Measurements from ENCODE around the gene SLC29A2.

DNA sequence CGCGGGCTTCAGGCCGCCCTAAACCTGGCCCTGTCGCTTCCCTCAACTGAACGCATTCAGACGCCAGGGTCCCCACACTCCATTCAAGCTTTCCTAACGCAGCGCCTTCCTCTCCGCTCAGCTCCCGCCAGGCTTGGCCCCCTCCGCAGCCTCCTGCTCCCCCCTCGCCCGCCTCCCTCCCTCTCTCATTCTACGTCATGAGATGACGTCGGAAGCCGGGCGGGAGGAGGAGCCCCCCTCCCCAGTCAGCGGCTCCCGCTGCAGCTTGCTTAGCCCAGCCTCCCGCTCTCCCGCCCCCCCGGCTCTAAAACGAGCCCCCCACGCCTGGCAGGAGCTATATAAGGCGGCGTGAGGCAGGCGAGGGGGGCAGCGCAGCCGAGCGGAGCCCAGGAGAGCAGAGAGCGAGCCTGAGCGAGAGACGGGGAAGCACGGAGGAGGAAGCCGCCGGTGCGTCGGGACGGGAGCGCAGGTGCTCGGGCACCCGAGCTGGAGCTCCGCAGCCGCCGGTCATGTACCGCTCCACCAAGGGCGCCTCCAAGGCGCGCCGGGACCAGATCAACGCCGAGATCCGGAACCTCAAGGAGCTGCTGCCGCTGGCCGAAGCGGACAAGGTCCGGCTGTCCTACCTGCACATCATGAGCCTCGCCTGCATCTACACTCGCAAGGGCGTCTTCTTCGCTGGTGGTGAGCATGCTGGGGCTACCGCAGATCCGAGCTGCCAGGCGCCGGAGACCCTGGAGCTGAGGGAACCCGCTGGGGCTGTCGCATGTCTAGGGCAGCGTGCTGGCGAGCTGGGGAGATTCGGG lies 49.3 kb upstream of the SLC29A2 start, which contains the start of gene NPAS4:
- TF ChIP-seq CTCF (IDR thresholded peaks at IDR 0.05) (no peak), EP300 (IDR thresholded peaks at IDR 0.05) (no peak)

Measured in tibial nerve (tissue), 4 donors.